GM21737 (cell line): Measurements from ENCODE around the gene TMEM269.
"Not testable (repeated sequence)": the region's sequence is repeated elsewhere in the genome, so short reads cannot be mapped to it uniquely, and the experiment has no call there.

Experiments used
- ATAC-seq: cut with Tn5 transposase; IDR thresholded peaks from one replicate; pipeline ENCODE4 v1.9.1; 2021; ENCODE audit warnings: mild to moderate bottlenecking, moderate library complexity; ENCODE audit not compliant: unreplicated experiment

TMEM269 gene

DNA sequence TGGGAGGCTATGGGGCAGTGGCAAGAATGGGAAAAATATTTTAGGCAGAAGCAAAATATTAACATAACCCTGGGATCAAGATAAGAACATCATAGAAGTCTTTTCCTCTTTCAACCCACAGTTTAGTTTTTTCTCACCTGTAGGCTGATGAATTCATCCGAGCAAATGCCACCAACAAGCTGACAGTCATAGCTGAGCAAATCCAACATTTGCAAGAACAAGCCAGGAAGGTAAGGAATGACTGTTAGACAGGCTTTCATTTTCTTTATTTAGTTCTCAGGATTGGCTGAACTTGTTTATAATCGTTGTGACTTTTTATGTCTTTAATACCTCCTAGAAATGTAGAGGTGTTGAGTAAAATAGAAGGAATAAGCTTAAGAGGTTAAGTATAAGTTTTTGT, 11.4 kb upstream of the TMEM269 start:
- no peak for ATAC-seq

DNA sequence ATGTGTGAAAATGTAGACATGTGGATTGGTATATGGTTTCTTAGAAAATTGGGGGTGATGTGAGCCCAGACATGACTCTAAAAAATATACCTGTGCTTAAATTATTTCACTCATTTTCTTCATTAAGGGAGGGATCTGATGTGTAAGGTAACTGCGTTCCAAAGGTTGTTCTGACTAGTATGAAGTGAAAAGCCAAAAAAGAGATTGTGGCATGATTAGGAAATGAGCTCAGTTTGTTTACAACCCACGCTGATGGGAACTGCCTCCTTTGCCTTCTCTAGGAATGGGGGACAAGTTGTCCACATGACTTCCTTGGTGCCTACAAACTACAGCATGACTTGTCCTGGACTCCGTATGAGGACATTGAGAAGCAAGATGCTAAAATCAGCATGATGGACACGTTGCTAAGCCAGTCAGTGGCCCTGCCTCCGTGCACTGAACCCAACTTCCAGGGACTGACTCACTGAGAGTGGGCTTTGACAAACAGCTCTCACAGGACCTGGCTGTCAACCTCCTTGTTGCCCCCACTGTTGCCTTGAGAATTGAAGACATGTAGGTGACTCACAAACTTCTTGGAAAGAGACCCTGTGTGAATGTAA, 9.8 kb upstream of the TMEM269 start:
- ATAC-seq, result no peak

DNA sequence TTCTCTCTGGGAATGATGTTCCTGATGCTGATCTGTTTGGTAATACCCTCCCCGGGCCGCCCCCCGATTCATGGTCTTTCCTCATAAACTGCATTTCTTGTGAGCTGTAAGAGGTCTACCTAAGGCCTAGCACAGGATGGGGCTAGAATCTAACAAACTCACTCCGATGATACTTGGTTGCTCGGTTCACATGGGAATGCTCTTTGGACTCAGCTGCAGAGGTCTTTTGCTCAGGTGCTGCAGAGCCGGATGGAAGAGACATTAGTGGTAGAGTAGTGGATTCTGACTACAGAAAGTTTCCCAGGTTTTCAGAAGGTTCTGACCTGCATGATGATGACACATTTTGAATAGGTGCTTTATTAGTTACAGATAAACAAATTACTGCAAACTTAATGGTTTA, 8.3 kb upstream of the TMEM269 start:
- ATAC-seq, result no peak

DNA sequence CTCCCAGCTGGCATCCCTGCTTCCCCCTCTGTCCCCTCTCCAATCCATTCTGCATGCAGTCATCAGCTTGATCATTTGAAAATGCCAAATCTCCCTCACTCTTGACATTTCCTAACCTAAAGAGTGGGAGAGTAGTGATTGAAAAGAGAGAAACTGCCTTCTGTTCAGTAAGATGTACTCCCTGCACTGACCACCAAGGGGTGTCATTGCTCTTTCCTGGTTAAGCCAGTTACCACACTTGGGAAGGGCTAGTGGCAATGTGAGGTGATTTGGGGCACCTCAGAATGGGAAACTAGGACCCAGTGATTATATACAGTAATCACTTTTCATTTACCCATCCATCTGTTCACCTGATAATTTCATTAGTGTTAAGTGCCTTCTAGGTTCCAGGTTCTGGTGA, 6.9 kb upstream of the TMEM269 start:
- ATAC-seq, result no peak

DNA sequence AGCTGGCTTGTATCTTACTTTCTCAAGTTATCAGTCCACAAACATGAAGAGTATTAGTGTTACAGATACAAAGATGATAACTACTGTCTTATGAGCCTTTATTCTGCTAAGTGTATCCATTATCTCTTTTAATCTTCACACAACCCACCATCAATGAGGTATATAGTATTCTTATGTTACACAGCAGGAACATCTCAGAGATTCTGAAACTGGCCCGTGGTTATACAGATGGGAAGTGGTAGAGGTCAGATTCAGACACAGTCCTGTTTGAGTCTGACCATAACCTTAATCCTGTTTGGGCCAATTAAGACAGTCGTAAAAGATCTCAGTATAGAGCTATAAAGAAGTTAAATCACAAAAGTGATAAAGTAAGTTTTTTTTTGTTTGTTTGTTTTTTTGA, 5.1 kb upstream of the TMEM269 start:
- no peak for ATAC-seq

DNA sequence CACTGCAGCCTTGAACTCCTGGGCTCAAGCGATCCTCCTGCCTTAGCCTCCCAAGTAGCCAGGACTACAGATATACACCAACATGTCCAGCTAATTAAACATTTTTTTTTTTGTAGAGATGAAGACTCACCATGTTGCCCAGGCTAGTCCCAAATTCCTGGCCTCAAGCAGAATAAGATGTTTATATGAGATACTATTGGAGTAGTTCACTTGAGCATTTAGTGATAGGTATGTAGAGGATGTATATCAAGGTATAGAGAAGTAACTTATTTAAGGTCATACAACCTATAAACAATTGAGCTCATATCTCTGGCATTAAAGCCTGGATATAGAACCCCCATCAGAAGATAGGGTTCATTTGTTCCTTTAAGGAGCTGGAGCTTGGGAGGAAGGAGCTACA, 4.6 kb upstream of the TMEM269 start:
- ATAC-seq, result no peak

DNA sequence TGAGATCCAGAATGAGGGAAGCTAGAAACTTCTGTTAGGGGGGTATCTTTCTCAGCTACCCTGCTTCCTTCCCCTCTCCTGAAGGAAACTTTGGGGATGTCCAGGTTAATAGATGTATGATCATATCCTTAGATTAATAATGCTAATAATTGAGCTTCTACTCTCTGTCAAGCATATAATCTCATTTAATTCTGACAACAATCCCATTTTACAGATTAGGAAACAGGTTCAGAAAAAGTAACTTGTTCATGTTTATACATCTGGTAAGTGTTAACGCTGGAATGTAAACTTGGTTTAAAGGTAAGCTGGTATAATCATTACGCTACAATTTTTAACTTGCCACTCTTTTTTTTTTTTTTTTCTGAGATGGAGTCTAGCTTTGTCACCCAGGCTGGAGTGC, 1.7 kb upstream of the TMEM269 start:
- no peak for ATAC-seq

DNA sequence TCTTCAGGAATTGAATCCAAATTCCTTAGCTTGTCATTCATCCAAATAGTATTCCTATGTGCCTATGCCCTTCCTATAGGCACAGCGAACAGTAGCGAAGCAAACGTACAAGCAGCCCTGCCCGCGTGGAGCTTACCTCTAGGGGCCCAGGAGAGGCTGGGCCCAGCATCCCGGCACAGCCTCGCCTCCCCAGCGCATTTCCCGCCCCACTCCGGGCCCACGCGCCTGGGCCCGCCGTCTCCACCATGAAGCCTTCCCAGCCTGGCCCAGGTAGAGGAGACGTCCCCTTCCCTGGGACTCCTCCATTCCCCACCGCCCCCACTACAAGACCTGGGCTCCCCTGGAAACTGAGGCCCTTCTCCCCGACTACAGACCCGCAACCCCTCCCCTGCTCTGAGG, 245 bp upstream of the TMEM269 start:
- no peak for ATAC-seq

DNA sequence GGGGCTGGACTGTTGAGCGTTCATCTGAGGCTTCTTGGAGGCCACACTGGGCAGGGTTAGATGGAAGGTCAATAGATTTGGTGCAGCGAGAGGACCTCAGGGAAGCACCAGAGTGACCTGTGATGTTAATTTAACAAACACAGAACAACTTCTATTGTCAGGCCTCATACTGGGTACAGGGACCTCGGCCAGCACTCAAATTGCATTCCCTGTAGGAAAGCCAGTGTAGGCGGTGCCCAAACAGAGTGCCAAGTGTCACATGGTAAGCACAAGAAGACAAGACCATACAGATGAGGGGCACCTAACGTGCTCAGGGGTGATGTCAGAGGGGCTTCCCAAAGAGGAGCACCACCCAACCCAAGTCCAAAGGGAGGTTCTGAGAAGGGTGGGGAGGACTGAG, 1.3 kb downstream of the TMEM269 start:
- ATAC-seq, result no peak

DNA sequence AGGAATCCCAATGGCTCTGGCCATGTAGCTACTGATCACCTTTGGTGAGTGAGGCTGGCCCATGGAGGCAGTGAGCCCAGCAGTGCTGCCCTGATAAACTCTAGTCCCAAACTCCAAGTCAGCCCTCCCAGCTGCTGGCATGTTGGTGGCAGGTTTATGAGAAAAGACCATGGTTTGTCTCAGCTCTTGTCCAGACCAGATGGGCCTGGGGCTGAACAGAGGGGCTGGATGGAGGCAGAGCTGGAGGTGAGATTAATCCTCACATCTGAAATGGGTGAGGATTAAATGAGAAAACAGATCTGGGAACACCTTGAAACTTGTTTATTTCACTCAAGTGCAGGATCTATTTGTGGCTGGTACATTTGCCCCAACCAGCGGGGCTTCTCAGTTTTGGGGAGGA, 3.2 kb downstream of the TMEM269 start:
- no peak for ATAC-seq

DNA sequence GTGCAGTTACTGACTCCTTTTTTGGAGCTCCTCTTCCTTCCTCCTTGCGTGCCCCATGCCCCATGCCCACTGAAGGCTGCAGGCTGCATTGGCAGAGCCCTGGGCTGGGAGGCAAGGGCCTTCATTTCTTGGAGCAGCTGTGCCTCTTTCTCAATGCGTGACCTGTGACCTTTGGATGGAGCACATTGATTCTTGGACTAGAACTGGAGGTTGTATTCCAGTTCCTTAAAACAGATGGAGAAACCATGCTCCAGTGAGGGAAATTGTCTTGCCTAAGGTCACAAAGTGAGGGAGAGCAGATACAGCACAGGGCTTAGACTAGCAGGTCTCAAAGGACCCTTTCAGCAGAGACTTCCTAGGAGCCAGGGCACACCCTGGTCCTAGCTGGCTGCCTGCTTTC, 9.0 kb downstream of the TMEM269 start:
- ATAC-seq, result no peak

DNA sequence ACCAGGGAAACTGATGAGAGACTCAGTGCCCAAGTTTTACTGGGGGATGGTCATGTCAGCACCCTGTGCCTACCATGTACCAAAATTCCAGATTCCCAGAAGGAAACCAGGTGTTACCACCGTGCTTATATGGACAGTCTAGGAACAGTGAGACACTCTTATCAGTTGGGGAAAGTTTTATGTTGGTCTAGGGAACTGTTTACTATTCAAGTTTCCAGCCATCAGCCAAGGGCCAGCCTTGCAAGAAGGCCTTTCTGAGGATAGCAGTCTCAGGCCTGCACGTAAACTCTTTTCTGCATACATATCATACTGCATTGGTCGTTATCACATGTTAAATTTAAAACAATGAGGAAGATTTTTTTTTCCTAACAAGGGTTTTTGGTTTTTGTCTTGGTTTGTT, 12.6 kb downstream of the TMEM269 start:
- no peak for ATAC-seq

DNA sequence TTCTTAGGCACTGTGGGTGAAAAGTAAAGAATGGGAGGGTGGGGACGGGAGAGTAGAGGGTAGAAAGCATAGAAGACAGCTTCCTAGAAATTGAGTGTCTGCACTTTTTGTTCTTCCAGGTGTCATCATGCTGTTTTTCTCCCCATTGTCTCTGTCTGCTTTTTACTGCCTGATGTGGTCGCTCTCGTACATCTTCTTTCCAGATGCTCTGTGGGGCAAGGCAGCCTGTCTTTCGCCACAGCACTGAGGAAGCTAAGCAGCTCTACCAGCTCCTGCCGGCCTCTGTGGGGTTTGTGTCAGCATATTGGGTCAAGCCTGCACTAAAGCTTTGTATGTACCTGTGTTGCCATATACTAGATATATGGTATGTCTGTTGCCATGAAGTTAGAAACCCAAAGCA, 13.2 kb downstream of the TMEM269 start:
- no peak for ATAC-seq

DNA sequence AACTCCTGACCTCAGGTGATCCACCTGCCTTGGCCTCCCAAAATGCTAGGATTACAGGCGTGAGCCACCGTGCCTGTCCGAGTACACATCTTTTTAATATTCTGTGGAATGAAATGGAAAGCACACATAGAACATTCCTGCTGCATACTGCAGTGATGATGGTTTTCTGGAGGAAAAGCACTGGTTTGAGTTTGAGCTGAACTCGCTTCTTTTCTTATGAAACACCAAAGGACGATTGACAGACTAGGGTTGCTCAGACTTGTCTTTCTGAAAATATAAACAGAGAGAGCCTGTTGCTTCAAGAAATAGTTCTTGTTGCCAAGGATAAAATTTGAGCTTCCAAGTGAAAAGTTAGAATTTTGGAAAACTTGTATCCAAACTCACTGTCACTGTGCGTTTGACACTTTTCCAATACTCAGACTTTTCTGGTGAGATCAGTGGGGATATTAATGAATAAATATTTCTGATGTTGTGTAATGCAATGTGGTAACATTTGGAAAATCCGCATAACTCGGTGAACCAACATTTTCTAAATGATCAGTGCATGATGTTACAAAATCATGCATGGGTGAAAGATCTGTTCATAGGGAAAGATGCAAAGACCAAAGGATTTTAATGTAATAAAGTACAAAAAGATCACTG, 17.2 kb downstream of the TMEM269 start:
- no peak for ATAC-seq

DNA sequence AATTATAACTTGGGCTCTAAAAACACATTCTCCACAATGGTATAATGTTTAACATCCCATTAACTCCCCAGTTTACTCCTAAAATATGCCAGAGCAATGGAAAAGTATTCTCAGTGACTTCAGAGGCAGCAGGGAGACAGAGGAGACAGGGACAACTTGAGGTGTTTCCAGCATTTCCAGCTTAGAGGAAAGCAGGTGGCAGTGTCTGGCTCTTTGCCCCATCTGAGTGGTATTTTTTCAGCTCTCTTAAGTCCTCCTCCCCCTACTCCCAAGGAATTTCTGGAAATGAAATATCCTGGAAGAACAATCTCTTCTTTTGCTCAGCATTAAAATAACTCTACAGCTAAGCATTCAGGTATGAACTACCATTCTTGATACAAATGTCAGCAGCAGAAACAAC, 21.4 kb downstream of the TMEM269 start:
- no peak for ATAC-seq

DNA sequence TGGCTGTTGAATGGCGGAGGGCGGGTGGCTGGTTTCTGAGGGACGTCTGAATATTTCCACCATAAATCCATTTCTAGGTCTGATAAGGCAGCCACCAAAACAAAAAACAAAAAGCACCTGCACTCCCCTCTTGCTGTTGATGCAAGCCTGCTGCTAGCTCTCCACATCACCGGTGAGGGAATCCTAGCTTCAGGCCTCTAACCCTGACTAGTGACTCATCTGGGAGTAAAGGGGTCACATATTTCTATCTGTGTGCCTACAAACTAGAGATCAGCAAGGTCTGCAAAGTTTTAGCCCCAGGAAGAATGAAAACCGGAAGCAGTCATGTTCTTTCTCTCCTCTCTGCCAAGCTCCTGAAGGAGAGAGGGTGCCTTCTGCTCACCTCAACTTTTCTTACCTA, 21.8 kb downstream of the TMEM269 start:
- no peak for ATAC-seq

DNA sequence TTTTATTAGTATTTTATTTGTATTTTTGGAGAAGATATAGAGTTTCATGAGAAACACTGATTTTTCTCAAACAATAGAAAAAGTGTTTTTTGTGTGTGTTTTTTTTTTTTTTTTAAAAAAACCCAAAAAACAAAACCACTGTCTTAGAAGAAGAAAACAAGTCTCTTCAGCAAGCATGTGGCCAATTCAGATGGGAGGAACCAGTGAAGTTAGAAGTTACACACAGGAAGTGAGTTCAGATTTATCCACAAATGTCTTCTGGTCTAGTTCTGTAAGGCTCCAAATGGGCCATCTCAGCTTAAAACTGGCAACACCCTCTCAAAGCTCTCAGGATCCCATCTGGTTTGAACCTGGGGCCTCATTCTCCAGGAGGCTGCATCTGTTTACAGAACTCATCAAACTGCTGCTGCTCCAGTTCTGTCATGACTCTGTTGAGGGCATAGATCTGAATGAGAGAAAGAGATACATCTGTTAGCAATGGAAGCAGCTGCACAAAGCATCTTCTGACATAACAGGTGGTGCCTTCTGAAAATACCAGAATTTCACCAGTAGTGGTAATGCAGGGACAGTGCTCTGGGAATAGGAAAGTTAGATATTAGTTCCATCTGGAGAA, 22.4 kb downstream of the TMEM269 start:
- no peak for ATAC-seq

DNA sequence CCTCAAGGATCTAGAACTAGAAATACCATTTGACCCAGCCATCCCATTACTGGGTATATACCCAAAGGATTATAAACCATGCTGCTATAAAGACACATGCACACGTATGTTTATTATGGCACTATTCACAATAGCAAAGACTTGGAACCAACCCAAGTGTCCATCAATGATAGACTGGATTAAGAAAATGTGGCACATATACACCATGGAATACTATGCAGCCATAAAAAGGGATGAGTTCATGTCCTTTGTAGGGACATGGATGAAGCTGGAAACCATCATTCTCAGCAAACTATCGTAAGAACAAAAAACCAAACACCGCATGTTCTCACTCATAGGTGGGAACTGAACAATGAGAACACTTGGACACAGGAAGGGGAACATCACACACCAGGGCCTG, 30.0 kb downstream of the TMEM269 start:
- ATAC-seq, result not testable (repeated sequence)

DNA sequence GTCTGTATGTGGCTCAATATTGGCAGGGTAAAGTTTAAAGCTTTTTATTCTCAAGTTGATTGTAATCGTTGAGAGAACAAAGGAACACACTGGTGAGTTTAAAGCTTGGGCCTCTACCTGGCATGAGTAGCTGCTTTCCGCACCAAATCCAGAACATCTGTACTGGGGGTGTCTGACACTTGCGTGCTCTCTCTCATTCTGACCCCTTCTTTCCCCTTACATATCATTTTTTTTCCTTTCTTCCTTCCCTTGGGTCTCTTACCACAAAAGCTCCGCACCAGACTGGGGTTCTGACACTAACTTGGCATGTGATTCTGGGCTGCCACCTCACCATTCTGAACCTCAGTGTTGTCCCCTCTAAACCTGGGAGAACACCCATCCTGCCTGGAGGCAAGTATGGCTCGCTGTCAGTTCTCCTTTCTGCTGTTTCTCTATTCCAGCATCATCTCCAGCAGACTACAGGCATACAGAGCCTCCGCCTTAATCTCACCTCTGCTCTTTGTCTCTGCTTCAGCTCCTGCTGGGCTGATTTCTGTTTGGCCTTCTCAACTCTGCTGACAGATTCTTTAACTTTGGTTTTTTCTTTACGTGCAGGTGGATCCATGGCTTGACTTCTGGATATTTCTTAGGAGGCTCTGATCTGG, 31.3 kb downstream of the TMEM269 start:
- ATAC-seq, result no peak

DNA sequence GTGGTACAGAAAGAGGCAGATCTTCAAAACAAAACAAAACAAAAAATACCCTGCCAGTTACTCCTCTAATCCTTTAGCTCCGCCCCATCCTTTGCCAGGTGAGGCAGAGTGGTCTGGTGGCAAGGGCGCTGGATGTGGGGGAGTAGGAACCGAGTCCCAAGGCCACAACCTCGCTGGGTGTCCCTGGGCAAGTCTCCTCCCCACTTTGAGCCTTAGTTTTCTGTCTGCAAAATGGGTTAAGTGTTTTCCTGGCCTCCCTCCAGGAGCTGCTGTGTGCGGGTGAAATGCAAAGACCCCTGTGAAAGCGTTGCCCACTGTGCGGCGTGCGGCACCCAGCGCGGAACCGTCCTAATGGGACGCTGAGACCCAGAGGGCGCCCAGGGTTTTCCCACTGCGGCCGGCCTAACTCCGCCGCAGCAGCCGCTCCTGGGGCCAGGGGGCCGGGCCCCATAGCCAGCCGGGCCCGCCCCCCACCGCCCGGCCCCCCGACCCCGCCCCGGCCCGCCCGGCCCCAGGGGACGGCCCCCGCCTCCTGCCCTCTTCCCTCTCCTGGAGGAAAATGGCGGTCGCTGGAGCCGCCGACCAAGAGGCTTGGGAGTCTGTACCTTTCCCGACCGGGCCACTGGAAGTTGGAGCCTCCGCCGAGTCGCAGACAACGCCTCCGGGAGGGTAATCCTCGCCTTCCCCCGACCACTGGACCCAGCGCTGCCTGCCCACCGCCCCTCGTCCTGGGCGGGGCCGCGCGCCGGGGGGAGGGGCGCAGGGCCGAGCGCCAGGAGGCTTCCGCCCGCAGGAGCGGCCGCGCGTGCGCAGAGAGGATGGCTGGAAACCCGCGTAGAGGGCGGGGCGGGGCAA, 32.0 kb downstream of the TMEM269 start, which contains the start of the genes ERMAP and SVBP:
ERMAP (plus strand) TSS at position 538 of the 855 bp plus-strand sequence. CDS start 13,327 bp downstream, outside the sequence.
SVBP (minus strand) TSS at position 813 of the 855 bp plus-strand sequence. CDS start 853 bp downstream, outside the sequence.
- peak; percentile 77 for ATAC-seq

DNA sequence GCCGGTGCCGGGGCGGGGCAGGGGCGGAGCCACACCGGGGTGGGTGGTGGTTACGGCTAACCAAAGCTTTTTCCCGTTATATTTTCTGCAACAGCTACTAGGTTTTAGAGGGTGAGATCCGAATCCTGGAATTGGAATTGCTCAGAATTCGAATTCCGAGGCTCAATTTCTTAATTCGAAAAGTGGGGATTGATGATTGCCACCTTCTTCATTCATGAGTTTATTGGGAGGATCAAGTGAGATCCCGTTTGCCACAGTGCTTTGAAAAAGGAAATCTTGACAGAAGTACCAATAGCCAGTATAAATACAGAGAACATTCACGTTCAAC, 32.6 kb downstream of the TMEM269 start:
- no peak for ATAC-seq
